ENCODE data around the gene GP1BB.

DNA sequence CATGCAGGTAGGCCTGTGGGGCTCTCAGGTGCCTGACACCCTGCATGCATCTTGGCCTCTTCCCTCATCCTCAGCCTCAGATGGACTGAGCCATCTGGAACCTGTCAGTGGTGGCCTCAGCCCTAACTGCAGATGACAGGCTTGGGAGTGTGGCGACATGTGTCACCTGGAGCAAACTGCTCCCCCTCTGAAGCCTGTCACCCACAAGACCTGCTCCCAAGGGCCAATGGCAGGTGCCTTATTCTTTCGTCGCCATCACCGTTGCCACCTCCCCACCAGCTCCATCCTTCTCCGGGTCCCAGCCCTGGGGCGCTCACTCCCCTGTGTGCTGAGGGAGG, 12.6 kb upstream of the GP1BB start:
- TF ChIP-seq, protein P1, sequence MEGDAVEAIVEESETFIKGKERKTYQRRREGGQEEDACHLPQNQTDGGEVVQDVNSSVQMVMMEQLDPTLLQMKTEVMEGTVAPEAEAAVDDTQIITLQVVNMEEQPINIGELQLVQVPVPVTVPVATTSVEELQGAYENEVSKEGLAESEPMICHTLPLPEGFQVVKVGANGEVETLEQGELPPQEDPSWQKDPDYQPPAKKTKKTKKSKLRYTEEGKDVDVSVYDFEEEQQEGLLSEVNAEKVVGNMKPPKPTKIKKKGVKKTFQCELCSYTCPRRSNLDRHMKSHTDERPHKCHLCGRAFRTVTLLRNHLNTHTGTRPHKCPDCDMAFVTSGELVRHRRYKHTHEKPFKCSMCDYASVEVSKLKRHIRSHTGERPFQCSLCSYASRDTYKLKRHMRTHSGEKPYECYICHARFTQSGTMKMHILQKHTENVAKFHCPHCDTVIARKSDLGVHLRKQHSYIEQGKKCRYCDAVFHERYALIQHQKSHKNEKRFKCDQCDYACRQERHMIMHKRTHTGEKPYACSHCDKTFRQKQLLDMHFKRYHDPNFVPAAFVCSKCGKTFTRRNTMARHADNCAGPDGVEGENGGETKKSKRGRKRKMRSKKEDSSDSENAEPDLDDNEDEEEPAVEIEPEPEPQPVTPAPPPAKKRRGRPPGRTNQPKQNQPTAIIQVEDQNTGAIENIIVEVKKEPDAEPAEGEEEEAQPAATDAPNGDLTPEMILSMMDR (IDR thresholded peaks at IDR 0.05): no peak
- no peak for TF ChIP-seq POLR2A (IDR thresholded peaks at IDR 0.05)

All from lower leg skin (tissue), 3 donors.